GM19324 (cell line): Measurements from ENCODE around the gene AP5M1.
"Not testable (repeated sequence)": the region's sequence is repeated elsewhere in the genome, so short reads cannot be mapped to it uniquely, and the experiment has no call there.

Source experiments
- ATAC-seq: cut with Tn5 transposase; IDR thresholded peaks from one replicate; pipeline ENCODE4 v1.9.1; 2021; ENCODE audit warnings: mild to moderate bottlenecking, moderate library complexity; ENCODE audit not compliant: unreplicated experiment, low FRiP score

AP5M1 gene

GRCh38 chr14:57268161-57269069 is at the start of gene AP5M1, which contains the start of gene EXOC5:
Gene AP5M1, plus strand, starts transcription at chr14:57268971. Its CDS starts 344 bp downstream, at chr14:57269315.
Gene EXOC5, minus strand, starts transcription at chr14:57268905. Its CDS starts 257 bp downstream, at chr14:57268648.
- peak; percentile 91 for ATAC-seq

- ATAC-seq: no peak
Observed at GRCh38 chr14:57221931-57222330, 46.8 kb upstream of the AP5M1 start.

- ATAC-seq: no peak
Observed at GRCh38 chr14:57227083-57227482, 41.7 kb upstream of the AP5M1 start.

GRCh38 chr14:57228320-57228719 is 40.5 kb upstream of the AP5M1 start:
- ATAC-seq: not testable (repeated sequence)

GRCh38 chr14:57232006-57232405 is 36.8 kb upstream of the AP5M1 start:
- ATAC-seq: no peak

- not testable (repeated sequence) for ATAC-seq
Observed at GRCh38 chr14:57240115-57240514, 28.7 kb upstream of the AP5M1 start.

- ATAC-seq: no peak
Observed at GRCh38 chr14:57243320-57243719, 25.5 kb upstream of the AP5M1 start.

- ATAC-seq: no peak
Observed at GRCh38 chr14:57244106-57244505, 24.7 kb upstream of the AP5M1 start.

GRCh38 chr14:57245941-57246340 is 22.8 kb upstream of the AP5M1 start:
- ATAC-seq: no peak

GRCh38 chr14:57246933-57247657 is 21.7 kb upstream of the AP5M1 start:
- no peak for ATAC-seq

- ATAC-seq: peak; percentile 59
Observed at GRCh38 chr14:57254884-57255283, 13.9 kb upstream of the AP5M1 start.

- not testable (repeated sequence) for ATAC-seq
Observed at GRCh38 chr14:57258221-57258620, 10.6 kb upstream of the AP5M1 start.

- no peak for ATAC-seq
Observed at GRCh38 chr14:57259672-57260071, 9.1 kb upstream of the AP5M1 start.

GRCh38 chr14:57261604-57262003 is 7.2 kb upstream of the AP5M1 start:
- no peak for ATAC-seq

- no peak for ATAC-seq
Observed at GRCh38 chr14:57262117-57262516, 6.7 kb upstream of the AP5M1 start.

GRCh38 chr14:57266065-57266464 is 2.7 kb upstream of the AP5M1 start:
- ATAC-seq: no peak

GRCh38 chr14:57273236-57273635 is 4.5 kb downstream of the AP5M1 start:
- no peak for ATAC-seq

- no peak for ATAC-seq
Observed at GRCh38 chr14:57274551-57274950, 5.8 kb downstream of the AP5M1 start.

GRCh38 chr14:57275023-57275664 is 6.4 kb downstream of the AP5M1 start:
- no peak for ATAC-seq

GRCh38 chr14:57277062-57277461 is 8.3 kb downstream of the AP5M1 start:
- no peak for ATAC-seq

- ATAC-seq: no peak
Observed at GRCh38 chr14:57287745-57288144, 19.0 kb downstream of the AP5M1 start.
